ENCODE results near the gene NTM.
"Not testable (repeated sequence)": the region's sequence is repeated elsewhere in the genome, so short reads cannot be mapped to it uniquely, and the experiment has no call there.

The NTM gene

GRCh38 chr11:132056689-132057088 lies 686.3 kb downstream of the NTM start:
- Histone ChIP-seq H3K9ac (ENCODE audit: low read length) (no peak overlapping the region), H3K27me3 (replicated peaks; ENCODE audit: control insufficient read depth, insufficient read depth, low read length) (no peaks in the 10 kb centered on the region), H3K36me3 (ENCODE audit: control insufficient read depth, insufficient read depth, low read length, severe bottlenecking) (no peaks in the 10 kb centered on the region), H3K4me1 (ENCODE audit: control insufficient read depth, insufficient read depth, low read length) (peaks cover 16% of the 10 kb centered on the region), H3K9me3 (ENCODE audit: control insufficient read depth, low read length) (no peaks in the 10 kb centered on the region), H3K4me3 (ENCODE audit: low read length) (peak overlapping the region; percentile 51)
- DNase-seq (ENCODE audit: low read depth), result peak; percentile 86

GRCh38 chr11:132057266-132057665 lies 686.9 kb downstream of the NTM start:
- no peak for DNase-seq (ENCODE audit: low read depth)
- no peak overlapping the region for H3K9ac ChIP-seq (ENCODE audit: low read length)
- no peaks in the 10 kb centered on the region for H3K27me3 ChIP-seq (replicated peaks; ENCODE audit: control insufficient read depth, insufficient read depth, low read length)
- peak overlapping the region; percentile 51 for H3K4me3 ChIP-seq (ENCODE audit: low read length)
- H3K9me3 ChIP-seq (ENCODE audit: control insufficient read depth, low read length), result no peaks in the 10 kb centered on the region
- peaks cover 16% of the 10 kb centered on the region for H3K4me1 ChIP-seq (ENCODE audit: control insufficient read depth, insufficient read depth, low read length)
- no peaks in the 10 kb centered on the region for H3K36me3 ChIP-seq (ENCODE audit: control insufficient read depth, insufficient read depth, low read length, severe bottlenecking)

- Histone ChIP-seq H3K36me3 (ENCODE audit: control insufficient read depth, insufficient read depth, low read length, severe bottlenecking) (no peaks in the 10 kb centered on the region), H3K27me3 (replicated peaks; ENCODE audit: control insufficient read depth, insufficient read depth, low read length) (no peaks in the 10 kb centered on the region), H3K4me1 (ENCODE audit: control insufficient read depth, insufficient read depth, low read length) (peaks cover 16% of the 10 kb centered on the region), H3K9ac (ENCODE audit: low read length) (no peak overlapping the region), H3K9me3 (ENCODE audit: control insufficient read depth, low read length) (no peaks in the 10 kb centered on the region), H3K4me3 (ENCODE audit: low read length) (no peak overlapping the region)
- DNase-seq (ENCODE audit: low read depth), result peak; percentile 49
Measured at GRCh38 chr11:132058211-132058772, 687.9 kb downstream of the NTM start.

GRCh38 chr11:132060567-132060966 lies 690.2 kb downstream of the NTM start:
- Histone ChIP-seq H3K27me3 (replicated peaks; ENCODE audit: control insufficient read depth, insufficient read depth, low read length) (no peaks in the 10 kb centered on the region), H3K9ac (ENCODE audit: low read length) (no peak overlapping the region), H3K4me1 (ENCODE audit: control insufficient read depth, insufficient read depth, low read length) (peaks cover 29% of the 10 kb centered on the region), H3K4me3 (ENCODE audit: low read length) (no peak overlapping the region), H3K36me3 (ENCODE audit: control insufficient read depth, insufficient read depth, low read length, severe bottlenecking) (no peaks in the 10 kb centered on the region), H3K9me3 (ENCODE audit: control insufficient read depth, low read length) (no peaks in the 10 kb centered on the region)
- no peak for DNase-seq (ENCODE audit: low read depth)

- Histone ChIP-seq H3K9me3 (ENCODE audit: control insufficient read depth, low read length) (peaks cover 9% of the 10 kb centered on the region), H3K27me3 (replicated peaks; ENCODE audit: control insufficient read depth, insufficient read depth, low read length) (no peaks in the 10 kb centered on the region), H3K9ac (ENCODE audit: low read length) (no peak overlapping the region), H3K36me3 (ENCODE audit: control insufficient read depth, insufficient read depth, low read length, severe bottlenecking) (no peaks in the 10 kb centered on the region), H3K4me1 (ENCODE audit: control insufficient read depth, insufficient read depth, low read length) (peaks cover 22% of the 10 kb centered on the region), H3K4me3 (ENCODE audit: low read length) (no peak overlapping the region)
- no peak for DNase-seq (ENCODE audit: low read depth)
Measured at GRCh38 chr11:132062031-132062430, 691.6 kb downstream of the NTM start.

GRCh38 chr11:132062541-132062940 lies 692.1 kb downstream of the NTM start:
- Histone ChIP-seq H3K27me3 (replicated peaks; ENCODE audit: control insufficient read depth, insufficient read depth, low read length) (no peaks in the 10 kb centered on the region), H3K9me3 (ENCODE audit: control insufficient read depth, low read length) (peaks cover 9% of the 10 kb centered on the region), H3K36me3 (ENCODE audit: control insufficient read depth, insufficient read depth, low read length, severe bottlenecking) (no peaks in the 10 kb centered on the region), H3K4me3 (ENCODE audit: low read length) (no peak overlapping the region), H3K9ac (ENCODE audit: low read length) (no peak overlapping the region), H3K4me1 (ENCODE audit: control insufficient read depth, insufficient read depth, low read length) (peaks cover 20% of the 10 kb centered on the region)
- DNase-seq (ENCODE audit: low read depth), result peak; percentile 55

- H3K9ac ChIP-seq (ENCODE audit: low read length), result no peak overlapping the region
- peaks cover 16% of the 10 kb centered on the region for H3K4me1 ChIP-seq (ENCODE audit: control insufficient read depth, insufficient read depth, low read length)
- H3K4me3 ChIP-seq (ENCODE audit: low read length), result peak overlapping the region; percentile 31
- no peaks in the 10 kb centered on the region for H3K36me3 ChIP-seq (ENCODE audit: control insufficient read depth, insufficient read depth, low read length, severe bottlenecking)
- DNase-seq (ENCODE audit: low read depth), result peak; percentile 98
- H3K9me3 ChIP-seq (ENCODE audit: control insufficient read depth, low read length), result peaks cover 9% of the 10 kb centered on the region
- H3K27me3 ChIP-seq (replicated peaks; ENCODE audit: control insufficient read depth, insufficient read depth, low read length), result no peaks in the 10 kb centered on the region
Measured at GRCh38 chr11:132064987-132065620, 694.7 kb downstream of the NTM start.

- no peak for DNase-seq (ENCODE audit: low read depth)
- Histone ChIP-seq H3K4me1 (ENCODE audit: control insufficient read depth, insufficient read depth, low read length) (peaks cover 38% of the 10 kb centered on the region), H3K4me3 (ENCODE audit: low read length) (no peak overlapping the region), H3K9me3 (ENCODE audit: control insufficient read depth, low read length) (peaks cover 9% of the 10 kb centered on the region), H3K27me3 (replicated peaks; ENCODE audit: control insufficient read depth, insufficient read depth, low read length) (no peaks in the 10 kb centered on the region), H3K36me3 (ENCODE audit: control insufficient read depth, insufficient read depth, low read length, severe bottlenecking) (no peaks in the 10 kb centered on the region), H3K9ac (ENCODE audit: low read length) (no peak overlapping the region)
Measured at GRCh38 chr11:132068556-132068955, 698.1 kb downstream of the NTM start.

GRCh38 chr11:132069593-132069992 lies 699.2 kb downstream of the NTM start:
- not testable (repeated sequence) for H3K27me3 ChIP-seq (replicated peaks; ENCODE audit: control insufficient read depth, insufficient read depth, low read length); DNase-seq (ENCODE audit: low read depth); H3K36me3 ChIP-seq (ENCODE audit: control insufficient read depth, insufficient read depth, low read length, severe bottlenecking); H3K4me3 ChIP-seq (ENCODE audit: low read length); H3K9me3 ChIP-seq (ENCODE audit: control insufficient read depth, low read length); H3K9ac ChIP-seq (ENCODE audit: low read length)
- peaks cover 38% of the 10 kb centered on the region for H3K4me1 ChIP-seq (ENCODE audit: control insufficient read depth, insufficient read depth, low read length)

GRCh38 chr11:132070907-132071306 lies 700.5 kb downstream of the NTM start:
- not testable (repeated sequence) for DNase-seq (ENCODE audit: low read depth); H3K4me3 ChIP-seq (ENCODE audit: low read length); H3K27me3 ChIP-seq (replicated peaks; ENCODE audit: control insufficient read depth, insufficient read depth, low read length); H3K9ac ChIP-seq (ENCODE audit: low read length); H3K9me3 ChIP-seq (ENCODE audit: control insufficient read depth, low read length); H3K36me3 ChIP-seq (ENCODE audit: control insufficient read depth, insufficient read depth, low read length, severe bottlenecking)
- H3K4me1 ChIP-seq (ENCODE audit: control insufficient read depth, insufficient read depth, low read length), result peaks cover 27% of the 10 kb centered on the region

- Histone ChIP-seq H3K9me3 (ENCODE audit: control insufficient read depth, low read length) (no peaks in the 10 kb centered on the region), H3K36me3 (ENCODE audit: control insufficient read depth, insufficient read depth, low read length, severe bottlenecking) (no peaks in the 10 kb centered on the region), H3K4me3 (ENCODE audit: low read length) (peak overlapping the region; percentile 63), H3K27me3 (replicated peaks; ENCODE audit: control insufficient read depth, insufficient read depth, low read length) (no peaks in the 10 kb centered on the region), H3K4me1 (ENCODE audit: control insufficient read depth, insufficient read depth, low read length) (peaks cover 27% of the 10 kb centered on the region), H3K9ac (ENCODE audit: low read length) (peak overlapping the region; percentile 60)
- peak; percentile 82 for DNase-seq (ENCODE audit: low read depth)
Measured at GRCh38 chr11:132072044-132072857, 701.8 kb downstream of the NTM start.

All from adipocyte (in vitro differentiated cells).